Ramos (cell line): Measurements from ENCODE around the gene AGER.
"Not testable (repeated sequence)": the region's sequence is repeated elsewhere in the genome, so short reads cannot be mapped to it uniquely, and the experiment has no call there.

Experiments
- in situ Hi-C: fragments of 300-500 bp; cut with MboI; formaldehyde crosslinking; loops from one replicate; pipeline ENCODE4 v1.14.3; 2022; ENCODE audit warnings: low sequenced_read_pairs; ENCODE audit not compliant: unreplicated experiment

Gene AGER

GRCh38 chr6:32200711-32201475 is 16.8 kb upstream of the AGER start:
- in situ Hi-C loops: no loop called here

GRCh38 chr6:32198866-32199265 is 14.8 kb upstream of the AGER start:
- in situ Hi-C loops: no loop called here

GRCh38 chr6:32198345-32198696 is 14.3 kb upstream of the AGER start:
- in situ Hi-C loops: no loop called here

GRCh38 chr6:32196682-32197616 is 12.9 kb upstream of the AGER start:
- in situ Hi-C loops: no loop called here

- in situ Hi-C loops: no loop called here
Observed at GRCh38 chr6:32195902-32196681, 12.0 kb upstream of the AGER start.

GRCh38 chr6:32195652-32195901 is 11.5 kb upstream of the AGER start:
- in situ Hi-C loops: no loop called here

GRCh38 chr6:32194825-32195651 is 11.0 kb upstream of the AGER start:
- in situ Hi-C loops: no loop called here

- in situ Hi-C loops: no loop called here
Observed at GRCh38 chr6:32194388-32194787, 10.3 kb upstream of the AGER start.

- in situ Hi-C loops: not testable (repeated sequence)
Observed at GRCh38 chr6:32193096-32193495, 9.0 kb upstream of the AGER start.

GRCh38 chr6:32192608-32193039 is 8.6 kb upstream of the AGER start, which contains the start of gene GPSM3:
Gene GPSM3 (minus strand): TSS chr6:32192643. CDS start chr6:32192513, 130 bp downstream.
- in situ Hi-C loops: no loop called here

GRCh38 chr6:32191696-32192607 is 7.9 kb upstream of the AGER start:
- in situ Hi-C loops: no loop called here

- in situ Hi-C loops: no loop called here
Observed at GRCh38 chr6:32190911-32191677, 7.0 kb upstream of the AGER start.

- in situ Hi-C loops: no loop called here
Observed at GRCh38 chr6:32190054-32190851, 6.2 kb upstream of the AGER start, which contains the start of gene PBX2. Gene PBX2 (minus strand): TSS chr6:32190202. CDS start chr6:32189915, 287 bp downstream.

- in situ Hi-C loops: no loop called here
Observed at GRCh38 chr6:32189742-32190053, 5.6 kb upstream of the AGER start.

- in situ Hi-C loops: no loop called here
Observed at GRCh38 chr6:32189069-32189741, 5.2 kb upstream of the AGER start.

- in situ Hi-C loops: no loop called here
Observed at GRCh38 chr6:32188381-32189068, 4.5 kb upstream of the AGER start.
